GM18868 (cell line): ENCODE results near the gene OR9Q1.
A peak's percentile ranks its signal among the peaks of the same experiment; 100 is the strongest.

Experiments used
- ATAC-seq: cut with Tn5 transposase; IDR thresholded peaks from one replicate; pipeline ENCODE4 v1.9.1; 2021; ENCODE audit warnings: mild to moderate bottlenecking, moderate library complexity; ENCODE audit not compliant: unreplicated experiment

The OR9Q1 gene

GRCh38 chr11:58028687-58029411, 5.2 kb downstream of the OR9Q1 start:
- ATAC-seq = no peak

- no peak for ATAC-seq
These were observed 7.0 kb downstream of the OR9Q1 start, which contains the start of gene OR6Q1 for GRCh38 chr11:58030653-58031052. Gene OR6Q1 (plus strand): TSS chr11:58030953. CDS start chr11:58030953, 0 bp downstream.

GRCh38 chr11:58034471-58034870, 10.8 kb downstream of the OR9Q1 start:
- no peak for ATAC-seq

- no peak for ATAC-seq
These were observed 15.9 kb downstream of the OR9Q1 start for GRCh38 chr11:58039589-58039988.

GRCh38 chr11:58043379-58043778, 19.7 kb downstream of the OR9Q1 start:
- no peak for ATAC-seq

GRCh38 chr11:58046231-58046630, 22.6 kb downstream of the OR9Q1 start:
- ATAC-seq = no peak

- no peak for ATAC-seq
These were observed 24.1 kb downstream of the OR9Q1 start for GRCh38 chr11:58047818-58048217.

GRCh38 chr11:58055806-58056401, 32.2 kb downstream of the OR9Q1 start:
- ATAC-seq = no peak

GRCh38 chr11:58057481-58057880, 33.8 kb downstream of the OR9Q1 start:
- no peak for ATAC-seq

- no peak for ATAC-seq
These were observed 34.8 kb downstream of the OR9Q1 start for GRCh38 chr11:58058276-58059006.

GRCh38 chr11:58059007-58059350, 35.3 kb downstream of the OR9Q1 start:
- no peak for ATAC-seq

- no peak for ATAC-seq
These were observed 36.9 kb downstream of the OR9Q1 start for GRCh38 chr11:58060535-58060934.

- no peak for ATAC-seq
These were observed 37.4 kb downstream of the OR9Q1 start for GRCh38 chr11:58060939-58061672.

GRCh38 chr11:58061813-58062212, 38.1 kb downstream of the OR9Q1 start:
- peak; percentile 59 for ATAC-seq

- ATAC-seq = no peak
These were observed 44.0 kb downstream of the OR9Q1 start for GRCh38 chr11:58067685-58068084.

GRCh38 chr11:58068655-58069054, 45.0 kb downstream of the OR9Q1 start:
- no peak for ATAC-seq

GRCh38 chr11:58070585-58070984, 46.9 kb downstream of the OR9Q1 start:
- ATAC-seq = no peak

- no peak for ATAC-seq
These were observed 52.1 kb downstream of the OR9Q1 start for GRCh38 chr11:58075781-58076180.

GRCh38 chr11:58086528-58086927, 62.8 kb downstream of the OR9Q1 start:
- ATAC-seq = no peak

- ATAC-seq = no peak
These were observed 73.8 kb downstream of the OR9Q1 start for GRCh38 chr11:58097437-58097836.

- ATAC-seq = no peak
These were observed 97.4 kb downstream of the OR9Q1 start for GRCh38 chr11:58121096-58121495.
